Spleen (tissue), 10 donors: ENCODE measurements around the gene FAM237B. TPM values are rescaled to one million over a fixed set of nuclear protein-coding genes. Genes with fewer than 3 reads are reported as not detected.

Source experiments
- polyA plus RNA-seq, 3 donors: library from polyadenylated mRNA; stranded (reverse); fragments of 200-250 nt; gene quantifications; one replicate each; pipeline ENCODE4 v1.2.1, GENCODE V29; 2013
- total RNA-seq, 7 donors: library from RNA; depleted of rRNA in 3 of 7; stranded (reverse); fragments of >200 nt in 3 of 7; fragmentation: NEBNext Ultra II Directional in 4 of 7; extraction: Animal tissue kit (Norgen Biotek cat#: 25700) in 4 of 7; gene quantifications; one replicate each; pipeline versions ENCODE4 v1.1.0 to v1.2.1, GENCODE V29; 2016 to 2021
- donor health status: healthy with polysubstance abuse.
- donor health status: DM: no; HTN: no; CAD: no; lungs with moderate emphysema.
- donor health status: DM: no; HTN: no; CAD: no.
- donor health status: Bipolar disorder and iron deficiency.
- donor health status: healthy.
- donor health status: DM: no; HTN: no; CAD: no.
- donor health status: DM: yes; HTN: yes; CAD: no.

Gene FAM237B
- total and polyA plus RNA-seq, 10 donors: not detected

Other genes starting within 250 kb of the FAM237B start
- 10 to 100 TPM in 1 of 7 donors, 1 to 10 TPM in 6; 1.5 to 12.3 (median 4.4) TPM for gene STEAP1, start 166.8 kb downstream of the FAM237B start, total RNA-seq
- 1 to 10 TPM in 2 of 3 donors, under 1 TPM in 1; 0.67 to 1.7 (median 1.7) TPM for gene STEAP1, start 166.8 kb downstream of the FAM237B start, polyA plus RNA-seq
- 10 to 100 TPM in 2 of 7 donors, 1 to 10 TPM in 5; 4.8 to 15.8 (median 6.6) TPM for gene STEAP2, start 109.6 kb downstream of the FAM237B start, total RNA-seq
- 1 to 10 TPM in 2 of 3 donors, under 1 TPM in 1; 0.65 to 1.4 (median 1.1) TPM for gene STEAP2, start 109.6 kb downstream of the FAM237B start, polyA plus RNA-seq
- 10 to 100 TPM in 2 of 7 donors, 1 to 10 TPM in 5; 5.2 to 15.8 (median 7.7) TPM for gene CFAP69, start 76.1 kb downstream of the FAM237B start, total RNA-seq
- 1 to 10 TPM; 1.0 to 8.3 (median 4.0) TPM for gene CFAP69, start 76.1 kb downstream of the FAM237B start, polyA plus RNA-seq
- gene GTPBP10, start 25.4 kb upstream of the FAM237B start, total RNA-seq: 10 to 100 TPM; 19.8 to 43.3 (median 25.7) TPM
- gene GTPBP10, start 25.4 kb upstream of the FAM237B start, polyA plus RNA-seq: 10 to 100 TPM; 13.5 to 16.9 (median 14.6) TPM
- 10 to 100 TPM in 4 of 7 donors, 1 to 10 TPM in 3; 8.5 to 17.4 (median 11.4) TPM for gene CLDN12, start 82.2 kb upstream of the FAM237B start, total RNA-seq
- gene CLDN12, start 82.2 kb upstream of the FAM237B start, polyA plus RNA-seq: 10 to 100 TPM in 1 of 3 donors, 1 to 10 TPM in 2; 3.9 to 10.3 (median 4.6) TPM
- gene PTTG1IP2, start 148.3 kb upstream of the FAM237B start, total RNA-seq: not detected
- not detected for gene PTTG1IP2, start 148.3 kb upstream of the FAM237B start, polyA plus RNA-seq